Natural killer cell (primary cell): ENCODE measurements around the gene LAMP5. TPM values are rescaled to one million over a fixed set of nuclear protein-coding genes. Genes with fewer than 3 reads are reported as not detected.

ENCODE experiments used
- ATAC-seq, 3 donors: fragments of 150-1000 bp in 2 of 3; fragments of 200-7000 bp in 1 of 3; cut with Tn5 transposase; 1 replicate in 1 of 3; 2 replicates in 2 of 3; pipeline ENCODE4 v1.10.0; 2021; ENCODE audit warnings: mild to moderate bottlenecking in 2 of 3, moderate library complexity in 2 of 3
- DNase-seq, 2 donors: peaks; one replicate each; pipeline versions ENCODE4 v3.0.0 to v3.0.0-alpha.2; 2013 to 2021; ENCODE audit warnings: mixed read lengths in 1 of 2
- H3K27ac ChIP-seq: one replicate; pipeline ENCODE4 v1.5.1; 2013; ENCODE audit warnings: mild to moderate bottlenecking, low read length
- H3K27me3 ChIP-seq: one replicate; pipeline ENCODE4 v1.6.1; 2013; ENCODE audit warnings: low read length; ENCODE audit not compliant: control insufficient read depth, insufficient read depth
- H3K36me3 ChIP-seq: one replicate; pipeline ENCODE4 v1.6.1; 2013; ENCODE audit warnings: low read length; ENCODE audit not compliant: control insufficient read depth, insufficient read depth
- H3K4me1 ChIP-seq: one replicate; pipeline ENCODE4 v1.6.1; 2013; ENCODE audit warnings: low read length; ENCODE audit not compliant: control insufficient read depth, insufficient read depth
- H3K4me3 ChIP-seq: one replicate; pipeline ENCODE4 v1.5.1; 2013; ENCODE audit warnings: low read length
- H3K9me3 ChIP-seq: one replicate; pipeline ENCODE4 v1.6.1; 2013; ENCODE audit warnings: low read length; ENCODE audit not compliant: control insufficient read depth, insufficient read depth
- H3K27ac Mint-ChIP-seq, 2 donors: one replicate each; pipeline ENCODE4 v1.8.0; 2022; ENCODE audit warnings: mild to moderate bottlenecking in 2 of 2, mixed read lengths in 2 of 2, moderate library complexity in 1 of 2
- H3K27me3 Mint-ChIP-seq, 2 donors: one replicate each; pipeline ENCODE4 v1.8.0; 2022; ENCODE audit warnings: low read depth in 2 of 2, mixed read lengths in 2 of 2
- H3K36me3 Mint-ChIP-seq: one replicate; pipeline ENCODE4 v1.8.0; 2022; ENCODE audit warnings: mixed read lengths
- H3K4me1 Mint-ChIP-seq, 2 donors: one replicate each; pipeline ENCODE4 v1.8.0; 2022; ENCODE audit warnings: mixed read lengths in 2 of 2
- H3K4me3 Mint-ChIP-seq: one replicate; pipeline ENCODE4 v1.8.0; 2022; ENCODE audit warnings: mild to moderate bottlenecking, moderate library complexity, mixed read lengths
- H3K9me3 Mint-ChIP-seq, 2 donors: one replicate each; pipeline ENCODE4 v1.8.0; 2022; ENCODE audit warnings: mixed read lengths in 2 of 2
- WGBS: methylation state at CpG from one replicate; pipeline ENCODE4 v1.1.7; 2013; ENCODE audit warnings: missing lambda C conversion rate; ENCODE audit not compliant: insufficient coverage; 5-methylcytosine and 5-hydroxymethylcytosine counted together
- intact Hi-C: fragments of 100-400 bp; cut with micrococcal nuclease; formaldehyde crosslinking; loops from one replicate; pipeline ENCODE4 v1.14.2; 2022
- total RNA-seq, 4 donors: library from RNA; stranded (reverse); fragments of 120-200 nt in 1 of 4; gene quantifications; one replicate each; pipeline versions ENCODE4 v1.2.3 to v1.2.4, GENCODE V29; 2013 to 2022
- TF ChIP-seq, protein P1 (sequence below): fragments of 200-600 bp; IDR thresholded peaks from one replicate; pipeline ENCODE4 v1.8.0; 2022; ENCODE audit warnings: antibody characterized with exemption

LAMP5 gene
- total RNA-seq, 3 donors from 2014 or later (not counting 1 experiment from before 2014, with no cell fraction given): 0.23 TPM; not detected in 2

DNA sequence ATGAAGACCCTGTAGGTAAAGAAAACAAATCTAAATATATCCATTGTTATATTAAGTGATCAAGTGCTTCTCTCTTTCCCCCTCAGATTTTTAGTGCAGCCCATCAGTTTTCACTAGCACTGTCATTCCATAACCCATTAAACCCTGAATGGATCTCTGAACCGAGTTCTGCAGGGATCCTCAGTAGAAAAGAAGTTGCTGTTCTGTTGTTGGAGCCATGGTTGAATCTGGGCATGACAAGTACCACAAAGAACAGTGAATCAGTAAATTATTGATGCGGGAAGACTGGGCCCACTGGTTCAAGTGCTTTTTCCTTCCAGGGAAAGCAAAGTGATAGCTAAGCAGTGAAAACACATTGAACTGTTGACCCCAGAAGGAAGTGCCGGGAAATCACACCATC lies 60.4 kb downstream of the LAMP5 start:
- Histone ChIP-seq H3K9me3 (no peaks in the 10 kb centered on the region), H3K4me1 (no peaks in the 10 kb centered on the region), H3K27ac (no peak overlapping the region), H3K27me3 (no peaks in the 10 kb centered on the region), H3K36me3 (no peaks in the 10 kb centered on the region), H3K4me3 (no peak overlapping the region)
- intact Hi-C loops: no loop called here
- no peaks in the 10 kb centered on the region for H3K36me3 Mint-ChIP-seq
- peaks cover 0 to 2% of the 10 kb centered on the region in 2 donors for H3K9me3 Mint-ChIP-seq
- no peak overlapping the region for H3K4me3 Mint-ChIP-seq
- H3K27ac Mint-ChIP-seq: no peak overlapping the region
- no peaks in the 10 kb centered on the region for H3K4me1 Mint-ChIP-seq
- TF ChIP-seq, protein P1, sequence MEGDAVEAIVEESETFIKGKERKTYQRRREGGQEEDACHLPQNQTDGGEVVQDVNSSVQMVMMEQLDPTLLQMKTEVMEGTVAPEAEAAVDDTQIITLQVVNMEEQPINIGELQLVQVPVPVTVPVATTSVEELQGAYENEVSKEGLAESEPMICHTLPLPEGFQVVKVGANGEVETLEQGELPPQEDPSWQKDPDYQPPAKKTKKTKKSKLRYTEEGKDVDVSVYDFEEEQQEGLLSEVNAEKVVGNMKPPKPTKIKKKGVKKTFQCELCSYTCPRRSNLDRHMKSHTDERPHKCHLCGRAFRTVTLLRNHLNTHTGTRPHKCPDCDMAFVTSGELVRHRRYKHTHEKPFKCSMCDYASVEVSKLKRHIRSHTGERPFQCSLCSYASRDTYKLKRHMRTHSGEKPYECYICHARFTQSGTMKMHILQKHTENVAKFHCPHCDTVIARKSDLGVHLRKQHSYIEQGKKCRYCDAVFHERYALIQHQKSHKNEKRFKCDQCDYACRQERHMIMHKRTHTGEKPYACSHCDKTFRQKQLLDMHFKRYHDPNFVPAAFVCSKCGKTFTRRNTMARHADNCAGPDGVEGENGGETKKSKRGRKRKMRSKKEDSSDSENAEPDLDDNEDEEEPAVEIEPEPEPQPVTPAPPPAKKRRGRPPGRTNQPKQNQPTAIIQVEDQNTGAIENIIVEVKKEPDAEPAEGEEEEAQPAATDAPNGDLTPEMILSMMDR: no peak
- WGBS: 72% methylated on average over 2 of the region's 3 CpGs
- DNase-seq (no peak), ATAC-seq (no peak)
- peaks cover 8 to 23% of the 10 kb centered on the region in 2 donors for H3K27me3 Mint-ChIP-seq

DNA sequence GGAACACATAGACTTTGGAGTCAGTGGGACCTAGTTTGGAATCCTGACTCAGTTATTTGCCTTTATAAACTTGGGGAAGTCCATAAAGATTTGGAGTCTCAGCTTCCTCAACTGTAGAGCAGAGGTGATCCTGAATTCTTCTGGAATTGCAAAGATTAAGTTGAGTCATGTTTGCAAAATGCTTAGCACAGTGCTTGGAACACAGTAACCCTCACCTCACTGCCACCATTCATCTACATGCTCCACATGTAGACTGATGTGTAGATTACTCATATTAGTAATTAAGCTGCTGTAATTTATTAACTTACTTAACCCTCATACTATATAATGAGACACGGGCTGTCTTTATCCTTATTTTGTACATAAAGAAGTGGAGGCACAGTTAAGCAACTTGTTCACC lies 61.4 kb downstream of the LAMP5 start:
- H3K4me1 ChIP-seq: no peaks in the 10 kb centered on the region
- H3K36me3 Mint-ChIP-seq: no peaks in the 10 kb centered on the region
- H3K9me3 Mint-ChIP-seq: peaks cover 0 to 2% of the 10 kb centered on the region in 2 donors
- H3K4me3 Mint-ChIP-seq: no peak overlapping the region
- peaks cover 8 to 23% of the 10 kb centered on the region in 2 donors for H3K27me3 Mint-ChIP-seq
- no CpG with 5 or more reads among the region's 1 CpG for WGBS
- TF ChIP-seq, protein P1: no peak
- intact Hi-C loops: no loop called here
- no peaks in the 10 kb centered on the region for H3K9me3 ChIP-seq
- no peaks in the 10 kb centered on the region for H3K4me1 Mint-ChIP-seq
- no peaks in the 10 kb centered on the region for H3K27me3 ChIP-seq
- H3K27ac Mint-ChIP-seq: no peak overlapping the region
- DNase-seq (no peak), ATAC-seq (no peak)
- no peaks in the 10 kb centered on the region for H3K36me3 ChIP-seq
- H3K4me3 ChIP-seq: no peak overlapping the region
- no peak overlapping the region for H3K27ac ChIP-seq

DNA sequence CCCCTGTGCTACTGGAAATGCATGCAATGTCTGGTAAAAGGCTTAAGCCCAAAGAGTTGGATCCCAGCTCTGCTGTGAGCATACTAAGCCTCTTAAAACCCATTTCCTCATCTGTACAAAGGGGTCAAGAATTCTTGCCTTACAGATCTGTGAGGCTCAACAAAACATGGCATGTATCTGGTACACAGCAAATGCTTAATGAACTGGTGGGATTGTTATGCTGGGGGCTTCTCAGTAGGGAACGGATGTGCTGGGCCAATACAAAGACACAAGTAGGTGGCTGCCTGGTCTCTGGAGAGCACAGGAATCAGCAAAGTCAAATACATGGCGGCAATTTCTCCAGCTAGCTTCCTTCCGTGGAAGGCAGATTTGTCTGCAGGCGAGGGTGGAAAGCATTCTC lies 62.3 kb downstream of the LAMP5 start:
- H3K36me3 ChIP-seq: no peaks in the 10 kb centered on the region
- TF ChIP-seq, protein P1: no peak
- no peaks in the 10 kb centered on the region for H3K4me1 Mint-ChIP-seq
- H3K9me3 Mint-ChIP-seq: peaks cover 0 to 2% of the 10 kb centered on the region in 2 donors
- no peaks in the 10 kb centered on the region for H3K36me3 Mint-ChIP-seq
- intact Hi-C loops: no loop called here
- peaks cover 7 to 18% of the 10 kb centered on the region in 2 donors for H3K27me3 Mint-ChIP-seq
- no peaks in the 10 kb centered on the region for H3K4me1 ChIP-seq
- ATAC-seq: no peak
- H3K9me3 ChIP-seq: no peaks in the 10 kb centered on the region
- no peak overlapping the region for H3K27ac ChIP-seq
- H3K27me3 ChIP-seq: no peaks in the 10 kb centered on the region
- 92% methylated on average over 4 of the region's 4 CpGs for WGBS
- H3K27ac Mint-ChIP-seq: no peak overlapping the region
- DNase-seq: no peak
- no peak overlapping the region for H3K4me3 ChIP-seq
- no peak overlapping the region for H3K4me3 Mint-ChIP-seq

DNA sequence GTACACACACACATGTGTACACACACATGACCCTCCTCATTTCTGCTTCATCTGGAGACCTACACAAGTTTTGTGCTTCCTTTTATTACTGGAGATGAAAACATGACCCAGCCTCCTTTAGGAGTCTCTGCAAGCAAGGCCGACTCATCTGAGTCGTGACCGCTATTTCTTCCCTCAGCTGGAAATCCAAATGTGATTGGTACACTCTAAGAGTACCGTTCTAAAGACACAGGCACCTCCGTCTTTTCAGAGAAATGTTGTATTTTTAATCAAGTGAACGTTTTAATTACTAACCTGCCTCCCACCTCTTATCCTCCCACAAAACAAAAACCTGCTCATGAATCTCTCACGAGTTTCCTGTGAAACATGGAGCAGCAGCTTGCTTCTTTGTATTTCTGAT lies 63.0 kb downstream of the LAMP5 start:
- Histone ChIP-seq H3K36me3 (no peaks in the 10 kb centered on the region), H3K9me3 (no peaks in the 10 kb centered on the region), H3K4me1 (no peaks in the 10 kb centered on the region), H3K4me3 (no peak overlapping the region), H3K27me3 (no peaks in the 10 kb centered on the region), H3K27ac (no peak overlapping the region)
- TF ChIP-seq, protein P1: no peak
- Mint-ChIP-seq H3K9me3 (peaks cover 0 to 2% of the 10 kb centered on the region in 2 donors), H3K27ac (no peak overlapping the region), H3K4me1 (no peaks in the 10 kb centered on the region), H3K36me3 (no peaks in the 10 kb centered on the region), H3K4me3 (no peak overlapping the region), H3K27me3 (peaks cover 5 to 14% of the 10 kb centered on the region in 2 donors)
- no peak for DNase-seq
- intact Hi-C loops: no loop called here
- ATAC-seq: no peak
- WGBS: 80% methylated on average over 7 of the region's 7 CpGs
